GM18519 (cell line): Measurements from ENCODE around the gene TMEM163.

Experiments
- ATAC-seq: cut with Tn5 transposase; IDR thresholded peaks from one replicate; pipeline ENCODE4 v1.9.1; 2021; ENCODE audit warnings: mild to moderate bottlenecking, moderate library complexity; ENCODE audit not compliant: unreplicated experiment, low FRiP score

Gene TMEM163

DNA sequence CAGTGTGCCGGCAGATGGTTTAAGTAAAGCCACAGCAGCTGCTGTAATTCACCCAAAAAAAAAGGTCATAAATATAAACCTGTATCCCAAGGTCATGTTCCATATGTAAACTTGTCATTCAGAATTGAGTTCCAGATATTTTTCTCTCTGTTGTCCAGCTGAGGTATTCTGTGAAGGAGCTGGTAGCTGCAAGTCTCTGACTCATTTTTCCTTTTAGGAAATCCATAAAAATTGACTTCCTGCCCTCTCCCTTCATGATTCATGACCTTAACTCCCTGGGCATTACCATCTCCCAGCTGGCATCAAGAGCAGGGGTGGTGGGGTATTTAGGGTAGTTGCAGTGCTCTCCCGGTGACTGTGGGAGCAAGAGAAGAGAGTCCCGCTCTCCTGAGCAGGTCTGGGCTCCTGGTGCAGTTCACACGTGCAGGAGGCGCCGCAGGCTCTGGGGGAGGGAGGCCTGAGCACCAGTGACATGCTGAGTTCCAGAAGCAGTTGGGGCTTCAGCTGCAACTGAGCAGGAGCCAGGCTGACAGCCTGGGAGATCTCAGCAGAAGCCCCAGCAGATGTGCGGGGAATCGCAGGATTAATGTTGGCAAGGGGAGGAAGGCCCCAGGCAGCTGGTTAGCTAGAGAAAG lies 272.3 kb downstream of the TMEM163 start:
- no peak for ATAC-seq

DNA sequence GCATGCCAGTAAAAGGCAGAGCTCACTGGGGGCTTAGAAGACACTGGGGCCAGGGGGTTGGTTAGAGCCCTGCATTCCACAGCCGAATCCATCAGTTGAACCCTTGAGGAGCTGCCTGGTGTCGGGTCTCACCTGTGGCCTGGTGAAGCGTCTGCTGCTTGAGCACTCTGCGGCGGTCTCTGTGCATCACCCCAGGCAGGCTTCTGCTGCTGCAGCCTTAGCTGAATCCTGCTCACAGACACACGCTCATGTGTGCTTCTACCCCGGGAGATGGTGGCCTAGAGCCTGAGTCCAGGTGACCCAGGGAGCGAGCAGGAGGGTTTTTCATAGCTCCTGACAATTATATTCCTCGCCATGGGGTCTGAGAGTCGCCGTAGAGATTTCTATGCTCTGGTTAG lies 272.8 kb downstream of the TMEM163 start:
- ATAC-seq, result no peak

DNA sequence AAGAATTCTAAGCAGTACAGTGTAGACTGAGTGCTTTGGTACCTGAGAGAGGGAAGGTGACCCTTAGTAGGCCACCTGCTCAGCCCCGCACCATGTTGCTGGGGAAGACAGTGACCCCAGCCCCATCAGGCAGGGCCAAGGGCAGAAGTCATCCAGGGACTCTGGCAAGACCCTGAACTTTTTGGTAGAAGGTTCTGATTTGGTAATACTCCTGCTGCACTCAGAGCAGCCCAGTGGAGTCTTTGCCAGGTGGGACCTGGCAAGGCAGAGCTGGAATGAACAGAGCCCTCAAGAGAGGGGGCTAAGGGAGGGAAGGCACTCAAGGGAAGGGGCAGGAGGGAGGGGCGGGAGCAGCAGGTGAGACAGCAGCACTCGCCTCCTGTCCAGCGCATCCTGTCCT lies 273.7 kb downstream of the TMEM163 start:
- no peak for ATAC-seq

DNA sequence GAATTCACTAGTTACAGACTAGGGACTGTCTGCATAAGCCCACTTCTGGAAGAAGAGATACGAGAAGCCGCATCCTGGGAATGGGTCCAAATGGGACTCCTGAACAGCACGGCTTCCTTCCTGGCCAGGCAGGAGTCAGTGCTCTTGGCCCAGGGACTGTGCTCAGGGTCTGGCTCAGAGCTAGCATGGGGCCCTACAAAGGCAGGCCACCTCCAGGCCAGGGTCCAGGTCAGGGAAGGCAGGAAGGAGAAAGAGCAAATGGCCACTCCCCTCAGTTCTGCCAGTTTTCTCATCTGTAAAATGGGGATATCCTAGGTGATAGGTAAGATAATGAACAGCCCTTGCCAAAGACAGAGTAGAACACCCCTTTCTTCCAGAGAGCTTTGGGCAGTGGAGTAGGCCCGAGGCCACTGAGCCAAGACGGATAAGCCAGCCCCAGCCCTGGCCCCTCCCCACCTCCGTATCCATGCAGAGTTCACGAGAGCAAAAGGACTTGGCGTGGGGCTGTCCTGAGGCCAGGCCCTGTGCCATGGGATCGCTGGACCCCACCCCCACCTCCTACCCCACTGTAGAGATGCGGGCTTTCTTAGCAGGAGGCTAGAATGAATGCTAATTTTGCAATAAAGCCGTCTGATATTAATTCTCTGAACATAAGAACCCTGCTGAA lies 274.9 kb downstream of the TMEM163 start:
- ATAC-seq, result no peak

DNA sequence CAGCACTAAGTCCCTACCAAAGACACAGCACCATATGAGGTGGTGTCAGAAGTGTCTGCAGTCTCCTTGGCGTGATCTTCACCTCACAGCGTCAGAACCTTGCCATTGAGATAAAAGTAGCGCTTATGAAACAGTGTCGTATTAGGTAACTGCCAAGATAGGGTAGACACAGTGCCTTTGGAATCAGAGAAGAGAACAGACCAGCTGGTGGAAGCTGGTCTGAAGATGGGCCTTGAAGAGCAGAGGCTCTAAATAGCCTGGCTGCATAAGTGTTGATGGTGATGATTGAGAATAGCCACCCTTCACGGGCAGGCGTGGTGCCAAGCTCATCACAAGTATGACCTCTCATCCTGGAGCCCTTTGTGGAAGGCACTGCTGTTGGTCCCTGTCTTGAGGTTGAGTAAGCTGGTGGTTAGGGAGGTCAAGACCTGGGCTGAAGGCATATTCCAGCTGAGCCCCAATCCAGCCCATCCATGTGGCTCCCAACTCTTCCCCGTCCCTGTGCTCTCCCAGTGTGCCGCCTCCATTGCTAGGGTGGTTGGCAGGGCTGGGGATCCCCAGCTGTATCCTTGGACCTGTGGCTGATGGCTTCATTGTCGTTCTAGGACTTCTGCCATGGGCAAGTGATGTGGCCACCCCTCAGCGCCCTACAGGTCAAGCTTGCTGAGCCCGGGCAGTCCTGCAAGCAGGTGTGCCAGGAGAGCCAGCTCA lies 277.5 kb downstream of the TMEM163 start:
- no peak for ATAC-seq

DNA sequence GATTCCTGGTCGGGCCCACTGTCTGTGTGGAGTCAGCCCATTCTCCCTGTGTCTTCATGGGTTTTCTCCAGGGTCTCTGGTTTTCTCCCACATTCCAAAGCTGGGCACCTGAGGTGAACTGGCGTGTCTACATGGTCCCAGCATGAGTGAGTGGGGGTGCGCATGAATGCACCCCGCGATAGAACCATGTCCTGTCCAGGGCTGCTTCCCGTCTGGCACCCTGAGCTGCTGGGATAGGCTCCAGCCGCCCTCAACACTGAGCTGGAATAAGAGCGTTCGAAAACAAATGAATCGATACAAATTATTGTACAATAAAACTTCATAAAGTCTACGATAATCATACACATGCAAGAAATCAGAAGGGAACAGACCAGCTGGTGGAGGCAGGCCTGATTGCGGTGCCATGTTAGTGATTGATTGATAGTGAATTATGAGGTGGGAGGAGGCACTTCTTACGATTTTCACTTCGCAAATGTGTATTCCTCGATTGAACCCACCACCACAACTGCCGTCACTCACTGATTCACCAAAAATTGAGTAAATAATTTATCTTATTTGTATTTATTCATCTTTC lies 278.4 kb downstream of the TMEM163 start:
- no peak for ATAC-seq

DNA sequence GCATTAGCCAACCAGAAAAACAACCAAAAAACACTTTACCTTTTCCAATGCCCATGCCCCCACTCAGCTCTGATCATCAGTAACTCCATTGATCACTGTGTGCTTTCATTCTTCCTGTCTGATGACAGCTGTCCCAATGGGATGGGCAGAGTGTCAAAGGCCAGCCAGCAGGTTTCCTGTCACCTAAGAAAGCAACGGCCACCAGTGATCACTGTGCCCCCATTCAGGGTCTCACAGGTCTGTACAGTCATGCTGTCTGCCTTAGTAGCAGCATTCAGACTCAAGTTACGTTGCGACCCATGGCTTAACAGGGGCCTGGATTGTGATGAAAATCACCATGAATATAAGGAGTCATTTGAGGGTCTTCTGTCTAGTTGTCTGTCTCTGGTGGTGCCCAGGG lies 280.4 kb downstream of the TMEM163 start:
- no peak for ATAC-seq

DNA sequence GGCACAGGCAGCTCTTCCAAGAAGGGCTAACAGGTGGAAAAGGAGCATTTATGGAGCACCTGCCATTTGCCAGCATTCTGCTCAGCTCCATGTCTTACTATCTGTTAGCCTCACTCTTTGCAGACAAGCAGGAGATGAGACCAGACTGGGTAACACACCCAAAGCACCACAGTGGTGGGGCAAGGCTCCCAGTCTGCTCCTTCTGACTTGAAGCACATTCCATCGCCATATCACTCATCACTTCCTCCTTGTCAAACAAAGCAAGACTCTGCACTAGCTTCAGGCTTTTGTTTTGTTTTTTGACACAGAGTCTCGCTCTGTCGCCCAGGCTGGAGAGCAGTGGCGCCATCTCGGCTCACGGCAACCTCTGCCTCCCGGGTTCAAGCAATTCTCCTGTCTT lies 282.1 kb downstream of the TMEM163 start:
- no peak for ATAC-seq

DNA sequence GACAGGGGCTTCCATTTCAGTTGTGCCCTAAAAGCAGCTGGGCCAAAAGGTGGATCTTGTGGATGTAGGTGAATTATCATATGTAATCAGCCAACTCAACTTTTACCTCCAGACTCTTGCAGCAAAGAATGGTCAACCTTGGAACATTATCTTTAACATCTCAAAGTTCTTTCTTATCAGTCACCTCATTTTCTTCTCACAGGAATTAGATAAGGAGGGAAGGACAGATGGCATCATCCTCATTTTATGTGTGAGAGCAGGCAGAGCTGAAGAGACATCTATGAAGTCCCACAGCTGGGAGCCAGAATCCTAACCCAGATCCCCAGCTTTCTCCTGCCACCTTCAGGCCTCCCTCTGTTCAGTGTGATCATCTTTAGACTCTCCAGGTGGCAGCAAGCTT lies 282.9 kb downstream of the TMEM163 start:
- ATAC-seq, result no peak

DNA sequence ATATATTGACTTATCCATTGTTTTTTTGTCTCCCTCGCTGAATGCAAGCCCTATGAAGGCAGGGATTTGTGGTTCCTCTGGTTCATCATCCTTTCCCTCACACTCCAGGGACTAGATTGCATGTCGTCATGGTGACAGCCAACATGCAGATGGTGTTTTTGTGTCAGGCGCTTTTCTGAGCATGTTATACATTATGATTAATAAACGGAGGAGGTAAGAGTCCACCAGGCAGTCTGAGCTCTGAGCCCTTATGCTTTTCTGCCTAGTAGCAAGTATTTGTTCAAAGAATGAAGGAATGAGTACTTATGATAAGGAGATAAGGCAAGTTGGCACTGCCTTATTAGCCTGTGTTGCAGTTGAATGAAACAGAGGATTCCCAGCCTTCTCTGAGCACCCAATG lies 283.3 kb downstream of the TMEM163 start:
- ATAC-seq, result no peak

DNA sequence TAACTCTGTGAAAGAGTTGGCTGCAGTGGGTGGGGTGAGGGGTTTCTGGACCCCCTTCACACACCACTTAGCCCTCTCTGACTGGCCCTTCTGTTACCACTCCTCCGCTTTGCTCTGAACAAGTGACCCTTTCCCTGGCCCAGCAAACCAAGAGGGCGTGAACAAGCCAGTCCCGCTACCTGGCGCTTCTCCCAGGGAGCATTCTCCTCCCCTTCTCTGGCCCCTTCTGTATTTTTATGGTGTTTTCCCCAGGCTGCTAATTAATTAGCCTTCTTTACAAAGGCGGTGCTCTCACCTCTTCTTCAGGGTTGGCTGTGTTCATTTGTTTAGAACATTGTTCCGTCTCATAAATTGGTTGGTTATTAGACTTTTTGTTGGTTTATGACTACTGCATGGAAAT lies 284.8 kb downstream of the TMEM163 start:
- no peak for ATAC-seq

DNA sequence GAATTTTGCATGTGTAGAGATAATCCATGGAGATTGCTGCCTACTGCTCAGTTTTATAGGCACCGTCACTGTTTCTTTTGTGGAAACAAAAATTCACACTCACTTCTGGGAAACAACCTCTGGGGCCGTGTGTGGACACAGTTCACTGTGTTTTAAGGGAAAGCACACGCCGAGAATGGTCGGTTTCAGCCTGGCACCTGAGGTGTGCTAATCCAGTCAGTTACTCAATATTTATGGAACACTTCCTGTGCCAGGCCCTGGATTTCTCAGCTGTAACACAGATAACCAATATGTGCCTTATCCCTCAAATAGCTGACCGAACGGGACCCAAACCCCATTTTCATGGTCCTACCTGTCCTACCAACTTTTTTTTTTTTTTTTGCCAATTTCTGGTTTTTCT lies 285.3 kb downstream of the TMEM163 start:
- no peak for ATAC-seq

DNA sequence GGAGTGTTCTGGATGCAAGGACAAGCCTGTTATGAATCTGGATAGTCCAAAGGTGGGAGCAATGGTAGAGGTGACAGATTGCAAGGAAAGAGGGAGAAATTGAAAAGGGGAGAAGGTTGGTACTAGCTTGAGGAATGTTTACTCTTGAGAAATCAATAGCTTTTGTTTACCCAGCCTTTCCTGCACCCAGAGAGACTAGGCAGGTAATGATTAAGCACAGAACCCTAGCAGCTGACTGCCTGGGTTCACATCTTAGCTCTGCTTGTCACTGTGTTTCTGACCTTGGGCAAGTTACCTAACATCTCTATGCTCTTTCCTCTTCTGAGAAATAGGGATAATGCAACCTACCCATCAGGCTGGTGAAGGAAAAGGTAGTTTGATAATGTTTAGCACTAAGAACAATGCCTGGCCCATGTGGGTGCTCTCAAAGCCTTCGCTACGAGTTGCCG lies 286.3 kb downstream of the TMEM163 start:
- ATAC-seq, result no peak

DNA sequence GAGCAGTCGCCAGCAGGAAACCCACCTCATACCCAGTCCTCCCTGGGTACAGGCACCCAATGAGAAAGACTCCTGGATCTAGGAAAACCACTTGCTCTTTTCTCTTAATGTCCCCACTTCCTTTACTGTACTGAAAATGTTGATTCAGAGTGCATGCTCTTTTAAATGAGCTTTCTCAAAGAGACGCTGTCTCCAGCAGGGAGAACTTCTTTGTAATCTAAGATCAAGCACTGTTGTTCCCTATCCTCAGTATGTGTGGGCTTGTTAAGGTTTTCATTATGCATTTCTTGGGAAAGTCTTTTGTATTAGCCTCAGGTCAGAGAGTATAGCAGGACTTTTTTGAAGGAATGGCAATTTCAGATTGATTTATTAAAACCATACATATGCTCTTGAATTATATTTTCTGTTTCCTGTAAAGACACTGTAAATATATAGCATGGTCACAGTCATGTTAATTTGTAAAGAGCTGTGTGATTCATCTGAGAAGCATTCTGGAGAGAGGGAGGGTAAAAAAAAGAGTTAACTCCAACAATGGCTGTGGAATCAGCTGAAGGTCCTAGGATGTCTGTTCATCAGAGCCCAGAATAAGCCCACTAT lies 286.9 kb downstream of the TMEM163 start:
- ATAC-seq, result no peak

DNA sequence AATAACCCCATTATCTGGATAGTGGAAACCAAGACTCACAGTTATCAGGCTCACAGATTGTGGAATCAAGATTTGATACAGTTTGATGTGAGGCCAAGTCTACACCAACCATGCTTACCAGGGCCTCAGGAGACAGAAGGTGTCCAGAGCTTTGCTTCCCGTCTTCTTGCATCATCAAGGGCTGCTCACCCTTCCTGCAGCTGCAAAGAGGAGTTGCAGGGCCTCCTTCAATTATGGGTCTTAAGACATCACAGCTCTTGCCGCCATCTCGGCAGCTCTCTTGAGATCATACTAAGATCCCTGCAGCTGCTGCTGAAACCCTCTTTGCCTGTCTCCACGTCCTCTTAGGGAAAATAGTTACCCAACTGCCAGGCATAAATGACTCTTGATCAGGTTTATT lies 288.9 kb downstream of the TMEM163 start:
- ATAC-seq, result no peak

DNA sequence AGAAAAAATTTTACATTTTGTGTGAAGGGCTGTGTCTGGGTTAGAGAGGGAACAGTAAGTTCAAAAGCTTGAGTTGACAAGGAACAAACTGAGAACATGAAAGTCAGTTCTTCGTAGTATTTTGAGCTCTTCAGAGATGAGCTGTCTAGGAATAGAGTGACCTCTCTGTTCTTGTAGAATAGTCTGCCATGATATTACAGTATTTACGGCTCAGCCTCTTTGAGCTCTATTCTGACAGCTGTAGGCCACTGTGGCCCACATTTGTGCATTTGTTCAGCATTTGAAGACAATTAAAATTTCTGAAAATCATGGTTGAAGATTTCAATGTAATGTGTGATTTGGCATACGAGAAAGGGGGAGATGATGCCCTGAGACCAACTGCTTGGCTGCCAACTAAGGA lies 292.1 kb downstream of the TMEM163 start:
- ATAC-seq, result no peak

DNA sequence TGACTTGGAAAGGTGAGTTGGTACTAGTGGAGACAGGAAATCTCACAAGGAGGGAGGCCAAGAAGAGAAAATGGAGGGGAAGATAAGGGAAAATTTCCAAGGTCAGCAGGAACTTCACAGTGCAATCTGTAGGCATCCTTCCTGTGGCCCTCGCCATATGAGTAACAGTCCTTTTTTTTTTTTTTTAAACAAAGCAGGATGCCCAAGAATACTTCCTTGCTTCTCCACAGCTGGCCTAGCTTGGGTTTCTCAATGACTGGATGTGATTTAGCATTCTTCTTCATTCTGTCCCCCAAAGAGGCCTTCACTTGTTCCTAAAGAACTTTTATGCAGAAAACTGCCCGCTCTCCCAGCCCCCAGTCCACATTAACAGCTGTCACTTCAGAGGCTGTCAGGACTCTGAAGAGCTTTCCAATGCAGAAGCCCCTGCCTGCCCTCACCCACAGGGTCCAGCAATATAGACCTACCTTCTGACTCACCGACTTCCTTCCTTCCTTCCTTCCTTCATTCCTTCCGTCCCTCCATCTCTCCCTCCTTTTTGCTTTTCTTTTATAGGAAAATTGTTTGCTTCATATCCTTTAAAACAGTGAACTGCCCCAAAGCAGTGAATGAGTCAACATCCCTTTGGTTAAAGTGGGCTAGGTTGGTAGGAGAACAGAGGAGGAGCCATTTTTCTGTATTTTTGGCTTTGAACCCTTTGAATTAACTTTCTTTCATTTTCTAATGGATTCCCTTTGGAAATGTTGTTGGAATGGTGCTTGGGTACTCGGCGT lies 292.9 kb downstream of the TMEM163 start:
- ATAC-seq, result no peak

DNA sequence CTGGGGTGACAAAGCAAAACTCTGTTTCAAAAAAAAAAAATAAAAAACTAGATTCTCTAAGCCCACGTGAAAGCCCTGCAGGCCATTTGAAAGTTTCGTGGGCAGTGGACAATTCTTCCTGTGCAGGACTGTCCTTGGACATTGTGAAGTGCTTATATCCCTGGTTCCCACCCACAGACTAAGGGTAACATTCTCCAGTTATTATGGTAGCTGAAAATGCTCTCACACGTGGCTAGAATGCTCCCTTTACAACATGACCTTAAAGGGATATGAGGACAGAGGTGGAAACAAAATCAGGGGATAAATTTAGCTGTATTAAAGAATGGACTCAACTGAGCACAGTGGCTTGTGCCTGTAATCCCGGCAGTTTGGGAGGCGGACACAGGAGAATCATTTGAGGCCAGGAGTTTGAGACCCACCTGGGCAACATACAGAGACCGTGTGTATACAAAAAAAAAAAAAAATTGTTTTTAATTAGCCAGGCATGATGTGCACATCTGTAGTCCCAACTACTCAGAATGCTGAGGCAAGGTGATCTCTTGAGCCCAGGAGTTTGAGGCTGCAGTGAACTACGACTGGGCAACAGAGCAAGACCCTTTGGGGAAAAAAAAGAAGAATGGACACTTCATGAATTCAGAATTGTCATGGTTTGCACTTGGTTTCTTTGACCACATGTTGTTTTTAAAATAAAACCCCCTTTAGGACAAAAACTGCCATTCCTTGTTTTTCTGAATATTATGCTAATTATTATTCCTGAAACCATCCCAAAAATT lies 297.1 kb downstream of the TMEM163 start:
- ATAC-seq, result no peak

DNA sequence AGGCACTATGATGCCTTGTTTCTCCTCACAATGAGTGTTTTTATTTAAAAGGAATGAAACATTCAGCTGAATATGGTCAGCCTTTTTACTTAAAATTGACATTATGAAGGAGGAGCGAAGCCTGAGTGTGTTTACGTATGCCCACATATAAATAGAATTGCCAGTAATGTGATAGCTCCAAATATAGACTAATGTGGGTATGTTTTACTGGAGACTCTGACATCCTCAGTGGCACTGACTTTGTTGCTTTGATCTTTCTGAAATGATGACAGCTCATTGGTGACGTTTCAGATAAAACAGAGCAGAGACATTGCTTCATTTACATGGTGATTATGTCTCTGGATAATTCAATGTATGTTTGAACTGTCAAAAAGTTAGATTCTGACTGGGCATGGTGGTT lies 297.9 kb downstream of the TMEM163 start:
- no peak for ATAC-seq

DNA sequence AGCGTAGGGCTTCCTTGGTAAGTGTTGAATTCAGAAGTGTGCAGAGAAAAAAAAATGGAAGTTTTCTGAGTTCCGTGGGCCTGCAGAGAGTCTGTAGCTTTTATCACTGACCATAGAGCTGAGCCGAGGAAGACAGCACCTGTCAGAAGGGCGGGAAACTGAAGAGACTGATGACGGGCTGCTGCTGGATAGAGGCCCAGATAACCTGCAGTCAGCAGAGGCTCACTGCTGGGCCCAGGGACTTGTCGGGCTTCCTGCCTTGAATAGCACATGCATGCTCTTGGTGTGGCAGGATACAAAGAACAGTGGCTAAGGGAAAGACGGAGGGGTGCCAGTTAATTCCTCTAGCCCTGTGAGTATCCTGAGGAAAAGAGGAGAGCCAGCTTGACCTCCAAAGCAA lies 298.5 kb downstream of the TMEM163 start:
- ATAC-seq, result no peak
